OCI-LY7 (cell line): ENCODE results near the gene SLC37A1. TPM values are rescaled to one million over a fixed set of nuclear protein-coding genes. Genes with fewer than 3 reads are reported as not detected.

ENCODE experiments used
- BruUV-seq: library from RNA; stranded (reverse); fragments of 400-500 nt; replicated peaks from 2 replicates; lab custom pipeline; 2021; lab: Mats Ljungman, UMichigan
- CTCF ChIA-PET: fragments of 300-600 bp; sonication (Branson Sonifier 250); formaldehyde crosslinking; loops from one replicate; lab custom pipeline; 2022; ENCODE audit warnings: antibody characterized with exemption; ENCODE audit not compliant: unreplicated experiment; lab: Charles Lee
- POLR2A ChIA-PET: fragments of 300-600 bp; sonication (Branson Sonifier 250); formaldehyde crosslinking; loops from one replicate; lab custom pipeline; 2022; ENCODE audit warnings: antibody characterized with exemption; lab: Charles Lee
- DNase-seq: peaks from one replicate; pipeline ENCODE4 v3.0.0-alpha.2; 2015; ENCODE audit warnings: low spot score
- H2AFZ ChIP-seq: fragments of 200-600 bp; sonication (generic), shearing (Covaris generic); 2 replicates; pipeline ENCODE4 v1.6.1; 2014; ENCODE audit warnings: mild to moderate bottlenecking, antibody characterized with exemption, low read length, moderate library complexity
- H3K27ac ChIP-seq: fragments of 200-600 bp; sonication (generic); 2 replicates; pipeline ENCODE4 v1.5.1; 2014; ENCODE audit warnings: mixed run types, low read depth, mild to moderate bottlenecking, moderate library complexity, low read length, inconsistent platforms; ENCODE audit not compliant: poor library complexity, severe bottlenecking
- H3K36me3 ChIP-seq: fragments of 200-600 bp; sonication (generic); 2 replicates; pipeline ENCODE4 v1.6.1; 2014; ENCODE audit warnings: mild to moderate bottlenecking, antibody characterized with exemption, low read length, moderate library complexity, mixed read lengths; ENCODE audit not compliant: insufficient read depth
- H3K4me1 ChIP-seq: fragments of 200-600 bp; sonication (generic); 2 replicates; pipeline ENCODE4 v1.5.1; 2014; ENCODE audit warnings: mild to moderate bottlenecking, low read length; ENCODE audit not compliant: insufficient read depth, poor library complexity, severe bottlenecking
- H3K4me2 ChIP-seq: fragments of 200-600 bp; sonication (generic); 2 replicates; pipeline ENCODE4 v1.6.1; 2014; ENCODE audit warnings: mild to moderate bottlenecking, low read length
- H3K4me3 ChIP-seq: fragments of 200-600 bp; sonication (generic); 2 replicates; pipeline ENCODE4 v1.5.1; 2014; ENCODE audit warnings: mild to moderate bottlenecking, low read depth, low read length; ENCODE audit not compliant: poor library complexity, severe bottlenecking
- H3K79me2 ChIP-seq: fragments of 200-600 bp; sonication (generic); 2 replicates; pipeline ENCODE4 v1.6.1; 2016; ENCODE audit warnings: low read depth, mild to moderate bottlenecking, low read length, moderate library complexity, mixed read lengths; ENCODE audit not compliant: insufficient read depth
- H3K9me2 ChIP-seq: fragments of 200-600 bp; sonication (generic); 2 replicates; pipeline ENCODE4 v1.6.1; 2016; ENCODE audit warnings: mild to moderate bottlenecking, low read length, mixed read lengths; ENCODE audit not compliant: insufficient read depth
- H3K9me3 ChIP-seq: fragments of 200-600 bp; sonication (generic); 2 replicates; pipeline ENCODE4 v1.6.1; 2014; ENCODE audit warnings: mild to moderate bottlenecking, mixed run types, low read length, mixed read lengths
- H4K20me1 ChIP-seq: fragments of 200-600 bp; sonication (generic); 2 replicates; pipeline ENCODE4 v1.6.1; 2014; ENCODE audit warnings: mild to moderate bottlenecking, antibody characterized with exemption, low read length, moderate library complexity, mixed read lengths; ENCODE audit not compliant: insufficient read depth
- CTCF ChIP-seq: fragments of 200-600 bp; sonication (generic); conservative IDR thresholded peaks from 2 replicates; pipeline ENCODE4 v1.5.1; 2014; ENCODE audit warnings: mild to moderate bottlenecking, antibody characterized with exemption, low read length, moderate library complexity, mixed read lengths
- EZH2phosphoT487 ChIP-seq: fragments of 200-600 bp; sonication (generic); IDR thresholded peaks from 2 replicates; pipeline ENCODE4 v1.6.1; 2018; ENCODE audit warnings: low read depth, borderline replicate concordance, mild to moderate bottlenecking, mixed run types, antibody characterized with exemption, low read length, moderate library complexity, mixed read lengths
- intact Hi-C: fragments of 100-400 bp; cut with micrococcal nuclease; formaldehyde crosslinking; loops from one replicate; pipeline ENCODE4 v1.10.0; 2022; ENCODE audit not compliant: unreplicated experiment
- total RNA-seq, 2 experiments: library from RNA; depleted of rRNA in 1 of 2; stranded (reverse); fragments of >200 nt in 1 of 2; shearing (Covaris generic) in 1 of 2; gene quantifications; 2 replicates each; pipeline ENCODE4 v1.2.3, GENCODE V29; 2014 to 2022

SLC37A1 gene
- total RNA-seq, 2 experiments from 2014 or later = 22.5 to 27.6 TPM

- no TSS peak for BruUV-seq
- intact Hi-C loops = no loop called here
- Histone ChIP-seq H3K4me3 (no peak overlapping the region), H3K36me3 (peaks cover 41% of the 10 kb centered on the region), H2AFZ (no peak overlapping the region), H3K9me3 (no peaks in the 10 kb centered on the region), H3K4me1 (peaks cover 32% of the 10 kb centered on the region), H3K4me2 (no peak overlapping the region), H3K79me2 (no peaks in the 10 kb centered on the region), H3K9me2 (no peaks in the 10 kb centered on the region), H3K27ac (no peak overlapping the region), H4K20me1 (no peaks in the 10 kb centered on the region)
- no peak for DNase-seq
- TF ChIP-seq CTCF (no peak), EZH2phosphoT487 (no peak)
- ChIA-PET CTCF (no interaction called here), POLR2A (interaction anchor here (1.6 kb wide), 1 partner anchor 19 kb away, joined by 3 read pairs; no protein-coding TSS in a partner anchor)
These were observed 27.5 kb downstream of the SLC37A1 start for GRCh38 chr21:42541174-42541573.

- Histone ChIP-seq H4K20me1 (no peaks in the 10 kb centered on the region), H3K79me2 (no peaks in the 10 kb centered on the region), H3K4me2 (no peak overlapping the region), H3K27ac (no peak overlapping the region), H2AFZ (no peak overlapping the region), H3K4me1 (peaks cover 28% of the 10 kb centered on the region), H3K4me3 (no peak overlapping the region), H3K9me2 (no peaks in the 10 kb centered on the region), H3K36me3 (peaks cover 41% of the 10 kb centered on the region), H3K9me3 (no peaks in the 10 kb centered on the region)
- no peak for TF ChIP-seq CTCF
- TF ChIP-seq EZH2phosphoT487 = no peak
- intact Hi-C loops = no loop called here
- POLR2A ChIA-PET = interaction anchor here (1.6 kb wide), 1 partner anchor 19 kb away, joined by 3 read pairs; no protein-coding TSS in a partner anchor
- DNase-seq = no peak
- CTCF ChIA-PET = no interaction called here
- BruUV-seq = no TSS peak
These were observed 28.0 kb downstream of the SLC37A1 start for GRCh38 chr21:42541618-42542017.

GRCh38 chr21:42542196-42542595, 28.5 kb downstream of the SLC37A1 start:
- CTCF ChIA-PET = no interaction called here
- Histone ChIP-seq H4K20me1 (no peaks in the 10 kb centered on the region), H3K79me2 (no peaks in the 10 kb centered on the region), H3K36me3 (peaks cover 45% of the 10 kb centered on the region), H3K9me2 (no peaks in the 10 kb centered on the region), H2AFZ (no peak overlapping the region), H3K4me1 (peaks cover 22% of the 10 kb centered on the region), H3K27ac (no peak overlapping the region), H3K4me2 (no peak overlapping the region), H3K9me3 (no peaks in the 10 kb centered on the region), H3K4me3 (no peak overlapping the region)
- no peak for TF ChIP-seq EZH2phosphoT487
- no peak for TF ChIP-seq CTCF
- no TSS peak for BruUV-seq
- DNase-seq = no peak
- POLR2A ChIA-PET = interaction anchor here (1.6 kb wide), 1 partner anchor 18 kb away, joined by 3 read pairs; no protein-coding TSS in a partner anchor
- intact Hi-C loops = no loop called here
